C4-2B (cell line): ENCODE results near the gene MYBPH.

ENCODE experiments used
- CTCF ChIP-seq: fragments of 450-650 bp; conservative IDR thresholded peaks from 2 replicates; pipeline ENCODE4 v1.5.1; 2017; ENCODE audit warnings: mild to moderate bottlenecking
- ZFX ChIP-seq: fragments of 450-650 bp; IDR thresholded peaks from 2 replicates; pipeline ENCODE4 v1.6.1; 2017

- TF ChIP-seq CTCF (no peak), ZFX (no peak)
Observed at GRCh38 chr1:203168991-203169390, 6.6 kb downstream of the MYBPH start.
